NCI-H2227 treated with DMSO at 0.1 percent for 48 hours (cell line): ENCODE data around the gene REC8.

Source experiments
- DNase-seq: peaks from one replicate; lab custom pipeline; 2025; lab: John Stamatoyannopoulos, UW

REC8 gene

DNA sequence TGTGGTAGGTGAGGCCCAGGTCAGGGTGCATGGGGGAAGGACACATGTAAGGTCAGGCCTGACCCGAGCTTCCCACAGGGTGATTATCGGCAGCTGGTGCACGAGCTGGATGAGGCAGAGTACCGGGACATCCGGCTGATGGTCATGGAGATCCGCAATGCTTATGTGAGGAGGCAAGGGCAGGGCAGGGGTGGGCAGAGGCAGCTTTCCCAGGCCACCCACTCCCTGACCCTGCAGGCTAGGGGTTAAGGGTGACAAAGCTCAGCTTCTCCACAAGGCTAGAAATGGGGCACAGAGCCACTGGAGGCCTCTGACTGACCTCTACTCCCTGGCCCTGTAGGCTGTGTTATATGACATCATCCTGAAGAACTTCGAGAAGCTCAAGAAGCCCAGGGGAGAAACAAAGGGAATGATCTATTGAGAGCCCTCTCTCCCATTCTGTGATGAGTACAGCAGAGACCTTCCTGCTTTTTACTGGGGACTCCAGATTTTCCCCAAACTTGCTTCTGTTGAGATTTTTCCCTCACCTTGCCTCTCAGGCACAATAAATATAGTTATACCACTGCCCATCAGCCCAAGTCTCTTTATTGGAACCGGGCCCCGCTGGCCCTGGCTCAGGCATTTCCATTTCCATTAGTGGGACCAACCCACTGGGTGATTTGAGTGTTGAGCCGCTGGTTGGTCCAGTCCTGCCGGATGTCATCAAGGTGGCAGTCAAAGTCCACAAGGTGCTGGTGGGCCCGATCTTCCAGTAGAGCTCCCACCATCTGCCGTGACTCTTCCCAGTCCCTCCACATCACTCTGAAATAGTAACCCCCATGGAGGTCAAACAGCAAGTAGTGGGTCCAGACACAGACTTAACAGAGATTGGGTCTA lies 33.2 kb upstream of the REC8 start:
- DNase-seq: no peak

GRCh38 chr14:24139272-24139934 lies 32.5 kb upstream of the REC8 start:
- DNase-seq: no peak

GRCh38 chr14:24141097-24141880 lies 30.6 kb upstream of the REC8 start, which contains the start of gene EMC9:
Gene EMC9, minus strand, starts transcription at chr14:24141591. Its CDS starts 287 bp downstream, at chr14:24141304.
- DNase-seq: peak; percentile 99

DNA sequence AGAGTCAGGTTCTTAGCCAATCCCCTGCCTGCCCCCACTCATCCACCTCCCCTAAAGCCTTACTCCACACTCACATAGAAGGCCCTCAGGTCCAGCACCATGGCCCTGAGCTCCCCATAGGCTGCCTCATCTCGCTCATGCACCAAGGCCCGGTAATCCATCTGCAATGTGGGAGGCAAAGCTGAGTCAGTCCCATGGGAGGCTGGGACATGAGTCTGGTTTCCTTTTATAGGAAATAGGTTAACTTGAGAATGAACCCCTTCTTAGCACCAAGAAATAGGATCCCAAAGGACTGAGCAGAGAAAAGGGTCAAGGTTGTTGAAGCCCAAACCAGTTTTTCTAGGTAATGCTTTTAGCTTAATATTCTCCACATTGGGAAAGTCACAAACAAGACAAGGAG lies 28.4 kb upstream of the REC8 start:
- no peak for DNase-seq

GRCh38 chr14:24144451-24144850 lies 27.4 kb upstream of the REC8 start:
- DNase-seq: no peak

DNA sequence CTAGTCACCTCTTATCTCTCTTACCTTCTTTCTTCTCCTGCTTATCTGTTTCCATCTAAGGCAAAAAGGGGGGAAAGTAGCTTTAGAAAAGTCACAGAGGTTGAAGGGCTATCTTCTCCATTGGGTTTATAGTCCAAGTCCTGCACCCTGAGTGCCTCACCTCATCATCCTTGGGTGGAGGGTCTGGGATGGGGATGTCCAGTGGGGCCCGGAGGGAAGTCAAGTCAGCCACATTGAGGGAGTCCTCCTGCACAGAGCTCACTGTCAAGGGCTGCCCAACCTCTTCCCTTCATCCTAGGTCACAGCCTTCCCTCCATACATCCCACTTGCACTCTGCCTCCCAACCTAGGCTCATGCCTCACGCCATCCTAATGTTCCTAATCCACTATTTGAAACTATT lies 26.7 kb upstream of the REC8 start:
- DNase-seq: no peak

GRCh38 chr14:24145690-24146452 lies 26.0 kb upstream of the REC8 start:
- DNase-seq: no peak

DNA sequence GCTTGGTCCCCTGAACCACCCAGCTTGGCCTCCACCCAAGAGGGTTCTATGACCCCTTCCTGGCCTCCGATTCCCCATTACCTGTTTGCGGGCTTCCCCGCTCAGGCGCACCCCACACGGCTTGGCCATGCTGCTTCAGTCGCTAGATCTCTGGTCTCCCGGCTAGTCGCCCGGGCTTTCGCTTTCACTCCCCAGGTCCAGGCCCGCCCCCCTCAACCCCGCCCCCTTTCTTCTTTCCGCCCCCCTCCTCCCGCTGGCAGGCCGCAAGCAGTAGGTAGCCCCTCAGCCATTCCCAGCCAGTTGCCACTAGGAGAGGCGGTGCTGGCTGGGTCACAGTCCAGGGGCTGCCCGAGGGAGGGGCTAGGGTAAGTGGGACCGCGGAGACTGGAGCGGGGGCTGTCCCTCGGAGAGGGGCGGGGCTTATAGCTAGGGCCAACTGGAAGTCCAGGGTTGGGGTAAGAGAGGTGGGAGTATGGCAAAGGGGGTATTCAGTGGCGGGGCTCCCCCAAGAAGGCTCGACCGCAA lies 25.4 kb upstream of the REC8 start, which contains the start of gene PSME2:
Gene PSME2, minus strand, starts transcription at position 158 of the 525 bp plus-strand sequence. Its CDS starts 29 bp downstream, at position 129.
- peak; percentile 96 for DNase-seq

GRCh38 chr14:24146978-24147760 lies 24.7 kb upstream of the REC8 start, which contains the start of gene RNF31:
Gene RNF31, plus strand, starts transcription at chr14:24147498. Its CDS starts 201 bp downstream, at chr14:24147699.
- peak; percentile 97 for DNase-seq

- no peak for DNase-seq
These were observed 24.0 kb upstream of the REC8 start for GRCh38 chr14:24147761-24148428.

GRCh38 chr14:24149302-24149969 lies 22.4 kb upstream of the REC8 start:
- no peak for DNase-seq

DNA sequence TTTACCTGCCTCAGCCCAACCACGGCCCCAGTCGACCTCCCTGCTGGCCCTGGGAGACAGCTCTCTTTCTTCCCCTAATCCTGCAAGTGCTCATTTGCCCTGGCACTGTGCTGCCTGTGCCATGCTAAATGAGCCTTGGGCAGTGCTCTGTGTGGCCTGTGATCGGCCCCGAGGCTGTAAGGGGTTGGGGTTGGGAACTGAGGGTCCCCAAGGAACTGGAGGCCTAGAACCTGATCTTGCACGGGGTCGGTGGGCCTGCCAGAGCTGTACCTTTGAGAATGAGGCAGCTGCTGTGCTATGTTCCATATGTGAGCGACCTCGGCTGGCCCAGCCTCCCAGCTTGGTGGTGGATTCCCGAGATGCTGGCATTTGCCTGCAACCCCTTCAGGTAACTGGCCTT lies 21.8 kb upstream of the REC8 start:
- DNase-seq: no peak

DNA sequence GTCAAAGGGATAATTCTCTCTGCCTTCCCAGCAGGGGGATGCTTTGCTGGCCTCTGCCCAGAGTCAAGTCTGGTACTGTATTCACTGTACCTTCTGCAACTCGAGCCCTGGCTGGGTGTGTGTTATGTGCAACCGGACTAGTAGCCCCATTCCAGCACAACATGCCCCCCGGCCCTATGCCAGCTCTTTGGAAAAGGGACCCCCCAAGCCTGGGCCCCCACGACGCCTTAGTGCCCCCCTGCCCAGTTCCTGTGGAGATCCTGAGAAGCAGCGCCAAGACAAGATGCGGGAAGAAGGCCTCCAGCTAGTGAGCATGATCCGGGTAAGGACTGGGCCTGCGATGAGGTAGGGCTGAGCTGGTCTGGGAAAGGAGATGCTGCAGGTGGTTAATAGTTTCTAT lies 21.3 kb upstream of the REC8 start:
- DNase-seq: no peak

DNA sequence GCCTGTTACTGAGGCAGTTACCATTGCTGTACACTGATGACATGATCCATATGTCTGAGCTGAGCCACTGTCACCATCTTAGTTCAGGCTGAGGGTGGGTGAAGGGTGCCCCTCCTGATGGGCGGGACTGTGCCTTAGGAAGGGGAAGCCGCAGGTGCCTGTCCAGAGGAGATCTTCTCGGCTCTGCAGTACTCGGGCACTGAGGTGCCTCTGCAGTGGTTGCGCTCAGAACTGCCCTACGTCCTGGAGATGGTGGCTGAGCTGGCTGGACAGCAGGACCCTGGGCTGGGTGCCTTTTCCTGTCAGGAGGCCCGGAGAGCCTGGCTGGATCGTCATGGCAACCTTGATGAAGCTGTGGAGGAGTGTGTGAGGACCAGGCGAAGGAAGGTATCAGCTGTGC lies 20.9 kb upstream of the REC8 start:
- no peak for DNase-seq

- DNase-seq: no peak
These were observed 20.3 kb upstream of the REC8 start for GRCh38 chr14:24151404-24152080.

GRCh38 chr14:24155100-24155499 lies 16.8 kb upstream of the REC8 start:
- no peak for DNase-seq

GRCh38 chr14:24156840-24157239 lies 15.0 kb upstream of the REC8 start:
- no peak for DNase-seq

DNA sequence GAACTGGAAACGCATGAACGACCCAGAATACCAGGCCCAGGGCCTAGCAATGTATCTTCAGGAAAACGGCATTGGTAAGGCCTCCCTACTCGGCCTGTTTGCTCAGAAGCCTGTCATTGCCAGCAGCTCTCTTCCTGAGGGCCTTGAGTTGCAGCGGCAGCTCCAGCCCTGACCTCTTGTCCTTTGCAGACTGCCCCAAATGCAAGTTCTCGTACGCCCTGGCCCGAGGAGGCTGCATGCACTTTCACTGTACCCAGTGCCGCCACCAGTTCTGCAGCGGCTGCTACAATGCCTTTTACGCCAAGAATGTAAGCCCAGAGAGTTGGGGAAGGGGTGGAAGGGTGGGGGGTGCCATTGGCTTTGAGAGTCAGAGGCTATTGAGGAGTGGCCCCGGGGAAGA lies 14.5 kb upstream of the REC8 start:
- DNase-seq: no peak
